NCI-H187 treated with DMSO at 0.1 percent for 48 hours (cell line): Measurements from ENCODE around the gene DSCAML1.

Experiments used
- DNase-seq: peaks from one replicate; lab custom pipeline; 2025; lab: John Stamatoyannopoulos, UW

Gene DSCAML1

DNA sequence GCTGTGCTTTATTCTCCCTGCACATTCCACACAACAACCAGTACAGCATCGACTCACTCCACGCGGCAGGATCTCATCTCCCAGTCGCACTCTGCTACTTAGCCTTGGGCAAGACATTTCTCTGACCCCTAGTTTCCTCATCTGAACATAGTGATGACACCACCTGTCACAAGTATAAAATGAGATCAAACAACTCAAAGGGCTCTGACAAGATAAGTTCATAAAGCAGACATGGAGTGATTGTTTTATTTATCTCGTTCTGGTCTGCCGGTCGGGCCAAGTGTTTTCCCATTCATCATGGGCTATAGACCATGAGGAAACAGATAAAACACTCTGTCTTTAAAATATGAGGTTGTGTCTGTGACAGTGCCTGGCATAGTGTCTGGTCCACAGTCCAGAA is 35.0 kb downstream of the DSCAML1 start:
- DNase-seq, result peak; percentile 39

DNA sequence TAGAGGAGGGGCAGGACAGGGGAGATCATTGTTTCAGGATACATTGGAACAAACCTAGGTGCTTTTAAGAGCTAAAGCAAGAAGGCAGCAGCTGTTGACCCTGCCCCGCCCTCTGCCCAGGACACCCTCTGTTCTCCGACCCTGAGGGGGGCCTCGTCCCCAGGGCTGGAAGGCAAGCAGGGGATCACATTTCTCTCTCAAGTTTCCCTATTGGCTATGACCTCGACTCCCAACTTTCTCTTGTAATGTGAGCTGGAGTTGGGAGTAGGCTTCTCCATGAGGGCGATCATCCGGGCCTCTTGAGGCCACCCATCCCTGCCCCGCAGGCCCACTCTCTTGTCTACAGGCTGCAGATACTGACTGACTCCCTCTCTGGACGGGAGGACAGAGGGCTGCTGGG is 37.7 kb downstream of the DSCAML1 start:
- DNase-seq, result no peak

DNA sequence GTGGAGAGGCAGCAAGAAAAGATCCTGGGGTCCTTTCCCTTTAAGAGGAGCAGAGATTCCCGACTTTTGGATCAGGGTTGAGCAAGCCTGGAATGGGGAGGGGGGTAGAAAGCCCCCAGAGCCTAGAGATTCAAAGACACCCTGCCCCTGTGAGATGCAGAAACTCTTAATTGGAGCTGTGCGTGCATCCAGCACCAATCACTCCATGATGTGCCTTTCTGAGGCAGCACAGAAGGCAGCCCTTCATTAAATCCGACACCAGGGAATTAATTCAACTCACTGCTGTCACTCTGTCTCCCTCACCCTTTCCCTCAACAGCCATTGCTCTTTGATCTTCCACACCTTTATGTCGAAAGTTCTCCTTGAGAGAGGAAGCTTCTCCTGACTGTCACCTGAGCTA is 43.0 kb downstream of the DSCAML1 start:
- no peak for DNase-seq

DNA sequence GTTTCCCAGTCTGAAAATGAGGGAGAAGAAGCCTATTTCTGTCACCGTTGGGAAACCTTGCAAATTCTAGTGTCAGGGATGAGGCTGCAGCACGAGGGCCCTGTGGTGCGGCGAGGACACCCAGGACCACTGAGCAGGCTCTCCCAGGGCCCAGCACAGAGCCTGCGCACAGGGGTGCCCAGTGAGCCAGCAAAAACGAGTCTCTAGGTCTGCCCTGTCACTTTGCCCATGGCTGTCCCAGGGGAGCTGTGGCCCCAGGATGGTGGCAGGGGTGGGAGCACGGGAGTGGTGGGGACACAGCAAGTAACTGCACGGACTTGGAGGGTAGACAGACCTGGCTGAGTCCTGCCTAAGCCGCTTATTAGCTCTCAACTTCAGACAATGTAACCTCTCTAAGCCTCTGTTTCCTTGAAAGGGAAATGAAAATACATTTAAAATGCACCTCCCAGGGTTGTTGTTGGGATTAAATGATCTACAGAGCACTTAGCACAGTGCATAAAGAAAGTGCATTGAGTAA is 44.2 kb downstream of the DSCAML1 start:
- no peak for DNase-seq

DNA sequence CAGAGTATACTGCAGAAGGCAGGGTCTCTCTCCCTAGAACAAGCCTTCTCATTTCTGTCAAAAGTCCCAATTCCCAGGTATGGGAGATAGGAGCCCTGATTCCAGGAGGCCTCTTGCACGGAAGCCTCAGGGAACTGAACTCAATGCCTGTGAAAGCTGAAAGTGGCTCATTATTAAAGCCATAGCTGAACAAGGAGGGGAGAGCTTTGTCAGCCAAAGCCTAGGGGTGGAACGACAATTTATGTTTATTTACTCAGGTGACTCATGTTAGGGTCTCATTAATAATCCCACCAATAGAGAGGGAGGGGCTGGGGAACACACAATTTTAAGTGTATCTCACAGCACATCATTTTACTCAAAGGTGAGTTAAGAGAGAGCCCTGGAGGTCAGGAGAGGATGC is 44.9 kb downstream of the DSCAML1 start:
- no peak for DNase-seq

DNA sequence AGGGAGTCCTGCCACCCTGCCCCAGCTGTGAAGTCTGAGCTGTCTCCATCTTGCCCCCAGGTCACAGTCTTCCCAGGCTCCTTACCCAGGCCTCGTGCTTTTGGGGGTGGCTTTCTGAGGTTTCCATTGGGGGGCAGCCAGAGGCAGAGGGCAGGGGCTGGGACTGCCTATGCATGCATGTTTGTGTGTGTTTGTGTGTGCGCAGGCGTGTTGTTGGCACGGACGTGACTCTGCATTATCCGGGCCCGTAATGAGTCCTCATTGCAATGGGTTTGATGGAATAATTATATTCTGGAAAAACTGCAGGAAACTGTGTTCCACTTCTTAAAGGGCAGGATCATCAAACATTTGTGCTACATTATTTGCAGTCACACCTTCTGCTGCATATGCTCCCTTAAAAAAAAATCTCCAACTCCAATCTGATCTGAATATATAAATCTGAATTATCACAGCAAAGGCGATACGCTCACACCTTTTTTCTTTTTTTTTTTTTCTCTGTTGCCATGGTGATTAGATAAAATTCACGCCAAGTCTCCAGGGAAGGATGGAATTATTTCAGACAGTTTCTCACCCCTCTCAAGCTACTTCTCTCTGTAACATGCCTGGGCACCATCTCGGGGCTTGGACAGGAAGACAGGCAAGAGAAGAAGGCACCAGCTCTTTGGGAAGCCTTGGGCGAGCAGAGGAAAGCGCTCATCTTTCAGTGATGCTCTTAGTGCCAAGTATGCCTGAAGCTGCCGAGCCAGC is 45.9 kb downstream of the DSCAML1 start:
- DNase-seq, result no peak

DNA sequence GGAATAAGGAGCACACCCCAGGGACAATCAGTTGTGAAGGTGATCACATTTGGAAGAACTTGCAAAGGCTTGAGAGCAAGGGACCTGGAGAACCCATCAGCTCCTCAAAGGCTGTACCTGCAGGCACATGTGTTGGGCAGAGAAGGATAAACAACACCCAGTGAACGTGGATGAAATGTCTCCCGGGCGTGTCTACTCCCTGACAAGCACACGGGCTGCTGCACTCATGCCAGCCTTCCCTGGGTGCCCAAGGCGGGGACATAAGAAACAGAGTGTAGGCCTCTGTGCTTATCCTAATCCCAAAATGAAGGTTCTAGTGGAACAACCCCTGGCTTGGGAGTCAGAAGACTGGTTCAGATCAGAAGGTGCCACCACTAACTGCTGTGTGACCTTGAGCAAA is 46.7 kb downstream of the DSCAML1 start:
- no peak for DNase-seq

DNA sequence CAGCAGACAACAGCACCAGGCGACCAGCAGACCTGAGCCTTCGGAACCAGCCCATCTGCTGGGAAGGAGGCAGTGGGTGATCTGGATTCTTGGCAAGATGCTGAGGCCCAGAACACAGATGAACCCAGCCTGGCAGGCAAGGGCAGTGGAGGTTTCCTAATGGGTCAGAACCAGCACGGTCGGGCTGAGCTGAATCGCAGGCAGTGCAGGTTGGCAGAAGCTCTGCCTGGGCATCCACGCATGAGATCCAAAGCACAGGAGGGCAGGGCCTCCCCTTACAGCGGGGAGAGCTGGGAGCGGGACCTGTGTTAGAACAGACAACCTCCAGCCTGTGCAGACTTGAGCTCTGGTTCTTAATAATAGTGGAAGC is 47.5 kb downstream of the DSCAML1 start:
- no peak for DNase-seq

DNA sequence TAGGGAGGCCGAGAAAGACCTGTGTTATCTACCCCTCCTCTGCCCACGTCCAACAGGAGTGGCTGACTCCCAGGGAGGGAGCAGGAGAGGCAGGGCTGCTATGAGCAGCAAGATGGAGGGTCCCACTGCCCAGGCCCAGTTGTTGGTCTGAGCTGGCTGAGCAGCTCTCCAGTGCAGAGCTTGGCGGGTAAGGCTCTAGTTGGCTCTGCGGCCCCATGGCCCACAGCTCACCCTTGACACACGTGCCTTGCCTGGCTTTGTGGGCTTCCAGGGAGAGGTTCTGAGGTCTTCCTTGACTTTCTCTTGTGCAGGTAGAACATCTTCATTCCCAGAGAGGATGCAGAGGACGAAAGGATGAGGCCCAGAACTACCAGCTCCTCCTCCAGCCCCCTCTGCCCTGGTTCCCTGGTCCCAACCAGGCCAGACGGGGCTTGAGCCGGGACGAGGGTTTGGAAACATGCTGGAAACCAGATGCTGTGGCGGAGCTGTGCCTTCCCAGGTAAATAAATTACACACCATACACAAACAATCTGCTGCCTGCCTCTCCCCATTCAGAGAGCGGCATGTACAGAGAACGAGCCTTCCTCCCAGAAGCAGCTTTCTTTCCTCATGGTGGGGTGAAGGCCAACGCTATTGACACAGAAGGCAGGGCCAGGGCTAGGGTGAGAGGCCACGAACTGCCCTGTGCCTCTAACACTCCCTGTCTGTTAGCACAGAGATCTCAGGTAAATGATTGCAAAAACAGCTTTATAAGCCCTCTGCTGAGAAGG is 48.1 kb downstream of the DSCAML1 start:
- no peak for DNase-seq

DNA sequence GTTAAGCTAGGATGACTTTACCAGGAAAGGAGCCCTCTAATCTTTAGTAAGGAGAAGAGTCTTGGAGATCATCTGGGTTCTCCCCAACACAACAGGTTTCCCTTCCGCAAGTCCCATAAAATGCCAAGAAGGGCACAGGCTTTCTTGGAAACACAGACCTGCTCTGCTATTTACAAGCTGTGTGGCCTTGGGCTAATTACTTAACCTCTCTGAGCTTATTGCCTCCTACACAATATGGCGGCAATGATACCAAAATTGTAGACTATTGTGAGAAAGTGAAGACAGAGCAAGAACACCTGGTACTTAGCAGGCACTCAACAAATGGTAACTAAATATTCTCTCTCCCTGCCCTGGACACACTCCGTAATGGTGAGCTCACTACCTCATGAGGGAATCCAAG is 49.1 kb downstream of the DSCAML1 start:
- DNase-seq, result no peak

DNA sequence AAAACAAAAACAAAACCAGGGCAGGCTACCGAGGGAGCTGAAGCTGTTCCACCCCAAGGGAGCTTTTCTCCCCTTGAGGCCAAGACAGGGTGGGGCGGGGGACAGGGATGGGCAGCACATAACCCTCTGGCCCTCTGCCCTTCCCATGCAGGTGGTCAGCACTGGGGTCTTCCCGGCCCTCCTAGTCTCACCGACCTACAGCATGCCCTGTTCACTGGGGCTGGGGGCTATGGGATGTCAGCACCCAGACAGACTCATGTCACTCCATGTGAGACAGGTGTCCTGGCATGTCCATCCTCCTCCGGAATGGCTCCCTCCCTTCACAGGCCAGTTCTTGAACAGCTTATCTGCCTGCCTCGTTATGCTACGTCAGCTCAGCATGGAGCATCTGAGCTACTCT is 51.7 kb downstream of the DSCAML1 start:
- DNase-seq, result no peak

DNA sequence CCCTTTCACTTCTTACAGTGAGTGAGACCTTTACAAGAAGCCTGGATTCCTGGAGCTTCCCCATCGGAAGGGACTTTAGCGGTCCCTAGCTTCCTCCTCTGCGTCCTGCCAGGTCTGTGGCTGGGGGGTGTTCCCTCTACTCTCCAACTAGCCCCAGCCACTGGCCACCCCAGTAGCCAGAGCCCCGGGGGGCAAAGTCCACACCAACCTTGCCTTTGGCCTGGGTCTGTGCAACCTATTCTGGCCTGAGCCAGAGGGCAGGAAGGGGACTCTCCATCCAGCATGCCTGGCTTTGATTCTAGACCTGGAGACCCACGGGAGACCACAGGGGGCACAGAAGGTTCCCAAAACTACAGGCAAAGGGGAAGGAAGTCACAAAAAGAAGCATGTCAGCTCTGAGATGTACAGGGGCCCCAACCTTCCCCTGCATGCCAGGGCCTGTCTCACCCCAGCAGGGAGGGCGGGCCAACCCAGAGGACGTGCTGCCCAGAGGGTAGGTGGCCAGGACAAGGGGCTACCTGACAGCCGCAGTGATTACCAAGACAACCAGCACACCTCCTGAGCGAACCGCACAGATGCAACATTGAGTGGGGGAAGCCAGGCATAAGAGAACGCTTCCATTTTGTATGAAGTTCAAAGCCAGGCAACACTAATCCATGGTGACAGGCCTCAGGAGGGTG is 52.4 kb downstream of the DSCAML1 start:
- no peak for DNase-seq

DNA sequence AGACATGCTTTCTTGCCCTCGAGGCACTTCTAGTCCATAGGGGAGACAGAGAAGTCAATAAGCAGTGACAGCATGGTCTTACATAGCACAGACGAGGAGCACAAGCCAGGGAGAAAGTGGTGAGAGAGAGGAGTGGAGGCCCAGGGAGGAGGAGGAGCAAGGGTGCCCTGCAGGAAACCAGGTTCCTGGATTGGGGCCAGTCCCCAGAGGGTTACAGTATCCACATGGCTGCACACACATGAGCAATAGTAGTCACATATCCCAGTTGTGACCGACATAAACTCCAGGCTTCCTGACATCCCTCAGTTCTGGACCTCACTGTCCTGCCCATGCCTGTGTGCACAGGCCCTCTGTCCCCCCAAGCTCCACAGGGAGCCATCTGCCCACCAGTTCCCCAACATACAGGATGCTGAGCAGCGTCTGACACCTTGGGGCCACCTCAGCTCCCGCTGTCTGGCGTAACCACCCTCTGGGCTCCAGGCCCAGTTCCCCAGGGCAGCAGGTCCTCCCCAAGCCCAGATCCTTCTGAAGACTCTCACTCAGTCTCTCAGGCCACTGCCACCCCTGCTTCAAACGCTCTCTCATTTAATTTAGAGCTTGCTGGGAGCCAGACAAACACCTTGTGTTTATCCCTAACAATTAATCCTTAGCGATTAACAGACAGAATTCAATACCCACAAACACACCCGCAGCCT is 53.7 kb downstream of the DSCAML1 start:
- no peak for DNase-seq

DNA sequence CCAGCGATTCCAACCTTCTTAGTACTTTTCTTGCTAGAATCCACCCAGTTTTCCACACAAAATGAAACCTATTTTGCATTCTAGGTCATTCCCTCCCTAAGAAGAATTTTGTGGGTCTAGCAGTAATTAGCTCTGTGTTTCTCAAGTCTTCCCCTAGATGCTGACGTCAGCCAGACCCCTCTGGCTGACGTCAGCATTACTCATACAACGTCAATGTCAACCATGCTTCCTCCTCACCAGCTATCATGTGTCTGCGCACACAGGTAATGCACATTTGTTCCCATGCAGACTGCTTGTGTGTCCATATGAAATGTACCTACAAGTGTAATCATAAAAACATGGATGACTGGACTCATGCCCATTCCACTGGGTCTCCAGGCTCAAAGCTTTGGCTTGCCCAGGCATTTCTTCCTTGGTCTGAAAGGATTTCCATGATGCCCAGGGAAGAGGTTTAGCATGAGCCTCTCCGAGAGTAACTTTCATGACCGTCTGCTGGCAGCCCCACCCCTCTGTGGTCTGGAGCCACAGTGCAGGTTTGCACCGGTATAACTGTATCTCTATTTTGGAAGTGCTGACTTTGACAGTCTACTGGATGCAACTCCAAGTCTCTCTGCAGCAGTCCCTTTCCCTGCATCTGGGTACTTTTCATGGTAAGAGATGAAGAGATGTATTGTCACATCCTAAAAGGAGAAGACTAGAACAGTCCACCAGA is 58.6 kb downstream of the DSCAML1 start:
- DNase-seq, result no peak

DNA sequence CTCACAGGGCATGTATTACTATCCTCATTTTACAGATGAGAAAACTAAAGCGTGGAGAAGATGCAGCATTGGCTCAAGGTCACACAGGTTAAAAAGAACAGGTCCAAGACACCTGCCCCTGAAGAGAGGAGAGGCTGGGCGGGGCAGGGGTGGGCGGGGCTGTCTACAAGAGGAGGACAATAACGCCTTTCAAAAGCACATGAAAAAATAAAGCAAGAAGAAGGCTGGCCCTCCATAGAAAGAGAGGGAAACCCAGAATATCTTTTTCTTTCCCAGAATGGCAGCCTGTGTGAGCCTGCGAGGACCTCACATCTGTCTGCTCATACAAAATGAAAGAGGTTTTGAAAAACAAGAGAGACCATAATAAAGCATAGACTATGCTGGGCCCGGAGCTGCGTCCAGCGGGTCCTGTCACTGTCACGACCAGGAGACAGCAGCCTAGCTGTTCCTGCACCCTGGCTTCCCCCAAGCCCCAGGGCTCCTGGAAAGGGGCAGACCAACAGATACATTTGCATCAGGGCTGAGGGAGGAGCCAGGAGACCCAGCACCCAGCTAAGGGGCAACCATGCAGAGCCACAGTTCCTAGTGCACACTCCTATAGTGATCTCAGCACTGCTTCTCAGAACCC is 61.6 kb downstream of the DSCAML1 start:
- no peak for DNase-seq

DNA sequence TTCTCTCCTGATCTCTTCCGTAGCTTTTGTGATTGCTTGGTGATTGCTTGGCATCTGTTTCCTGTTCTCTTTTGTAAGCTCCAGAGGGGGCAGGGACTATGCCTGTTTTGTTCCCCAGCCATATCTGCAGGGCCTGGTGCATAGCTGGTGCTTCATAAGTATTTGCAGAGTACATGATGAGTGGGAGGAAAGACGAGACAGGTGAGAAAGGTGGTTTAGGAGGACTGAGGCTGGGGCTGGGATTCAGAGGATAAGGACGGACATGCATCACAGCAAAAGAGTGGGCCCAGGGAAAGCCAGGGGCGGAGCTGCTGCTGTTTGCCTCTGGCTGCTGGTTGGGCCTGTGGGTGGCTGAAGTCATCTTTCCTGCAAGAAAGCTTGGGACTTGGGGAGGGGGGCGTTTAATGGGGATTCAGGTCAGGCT is 62.4 kb downstream of the DSCAML1 start:
- peak; percentile 53 for DNase-seq

DNA sequence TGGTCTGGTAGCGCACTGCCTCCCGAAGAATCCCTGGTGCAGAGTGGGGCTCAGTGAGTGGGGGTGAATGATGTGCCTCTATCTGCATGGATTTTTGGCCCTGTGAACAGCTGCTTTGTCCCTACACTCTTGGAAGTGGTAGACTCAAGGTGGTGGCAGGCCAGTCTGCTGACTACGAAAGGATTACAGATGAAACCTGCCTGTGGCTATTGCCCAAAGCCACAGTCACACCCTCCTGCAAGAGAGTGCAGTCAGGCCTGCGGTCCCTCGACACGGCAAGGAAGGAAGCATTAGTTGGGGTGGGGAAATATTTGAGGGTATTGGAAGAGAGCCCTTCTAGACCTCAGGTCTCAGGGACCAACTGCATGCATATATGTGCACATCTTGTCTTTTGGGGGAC is 63.7 kb downstream of the DSCAML1 start:
- DNase-seq, result no peak

DNA sequence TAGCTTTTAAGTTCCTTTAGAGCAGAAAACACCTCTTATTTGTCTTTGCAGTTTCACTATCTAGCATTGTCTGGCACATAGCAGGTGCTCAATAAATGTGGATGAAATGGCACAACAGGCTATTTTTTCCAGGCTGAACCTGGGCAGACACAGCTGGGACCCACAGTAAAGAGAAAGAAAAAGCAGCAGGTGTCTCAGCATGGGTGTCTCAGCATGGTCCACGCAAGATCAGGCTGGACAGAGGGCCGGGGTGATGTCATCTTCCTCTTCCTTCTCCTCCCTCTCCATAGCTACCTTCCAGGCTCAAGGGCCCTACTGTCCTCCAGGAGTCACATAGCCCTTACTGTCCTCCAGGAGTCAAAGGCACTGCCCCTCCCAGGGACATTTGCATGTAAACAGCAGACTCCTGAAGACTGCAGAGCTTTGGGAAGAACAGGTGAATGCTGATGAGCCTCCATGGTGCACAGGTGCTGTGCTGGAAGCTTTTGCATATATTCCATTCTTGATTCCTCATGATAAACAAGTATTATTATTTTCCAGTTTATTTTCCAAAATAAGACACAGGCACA is 65.2 kb downstream of the DSCAML1 start:
- no peak for DNase-seq

DNA sequence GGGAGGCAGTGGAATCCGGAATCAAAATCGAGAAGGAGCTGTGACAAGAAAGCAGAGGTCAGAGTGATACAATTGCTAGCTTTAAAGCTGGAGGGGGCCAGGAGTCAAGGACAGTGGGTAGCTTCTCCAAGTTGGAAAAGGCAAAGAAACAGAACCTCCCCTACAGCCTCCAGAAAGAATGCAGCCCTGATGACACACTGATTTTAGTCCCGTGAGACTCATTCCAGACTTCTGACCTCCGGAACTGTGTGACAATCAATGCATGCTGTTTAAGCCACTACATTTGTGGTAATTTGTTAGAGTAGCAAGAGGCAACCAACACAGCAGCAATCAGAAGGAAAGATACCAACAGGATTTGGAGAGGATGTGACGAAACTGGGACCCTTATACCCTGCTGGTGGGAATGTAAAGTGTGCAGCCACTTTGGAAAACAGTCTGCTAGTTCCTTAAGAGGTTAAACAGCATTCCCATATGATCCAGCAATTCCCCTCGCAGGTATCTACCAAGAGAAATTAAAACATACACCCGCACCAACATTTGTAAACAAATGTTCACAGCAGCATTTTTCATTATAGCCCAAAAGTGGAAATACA is 66.7 kb downstream of the DSCAML1 start:
- no peak for DNase-seq

DNA sequence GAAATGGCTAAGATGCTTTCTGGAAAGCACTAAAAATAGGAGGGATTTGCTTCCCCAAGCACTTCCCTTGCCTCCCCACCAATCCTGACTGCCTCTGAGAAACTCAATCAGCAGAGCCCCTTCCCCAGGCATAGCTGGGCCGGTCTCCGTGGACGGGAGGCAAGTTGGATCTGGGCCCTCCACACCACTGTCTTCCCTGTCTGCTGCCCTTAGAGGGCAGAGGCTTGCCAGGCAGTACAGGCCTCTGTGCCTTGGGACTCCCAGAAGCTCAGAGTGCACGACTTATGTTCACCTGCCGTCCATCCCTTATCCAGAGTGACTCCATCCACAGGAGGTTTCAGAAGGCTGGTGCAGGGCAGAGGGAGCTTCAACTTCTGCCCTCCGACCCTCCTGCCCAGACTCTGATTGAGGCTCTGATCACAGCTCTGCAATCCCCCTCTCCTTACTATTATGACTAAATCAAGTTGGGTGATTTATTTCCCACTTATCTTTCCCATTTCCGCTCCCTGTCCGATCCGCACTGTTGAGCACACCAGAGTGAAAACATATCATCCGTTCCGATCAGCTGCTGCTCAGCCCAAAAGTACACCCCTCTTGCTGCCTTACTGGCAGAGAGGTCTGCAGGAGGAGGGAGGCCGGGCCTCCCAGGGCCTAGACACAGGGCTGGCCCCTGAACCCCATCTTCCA is 71.8 kb downstream of the DSCAML1 start:
- DNase-seq, result no peak
